HepG2 (cell line): Measurements from ENCODE around the gene RPS13. TPM values are rescaled to one million over a fixed set of nuclear protein-coding genes. Genes with fewer than 3 reads are reported as not detected.

Source experiments
- ATAC-seq: fragments of 200-7000 bp; cut with Tn5 transposase; 3 replicates; pipeline ENCODE4 v1.9.1; 2020; ENCODE audit warnings: mild to moderate bottlenecking, moderate library complexity
- BruUV-seq: library from RNA; stranded (reverse); fragments of 400-500 nt; replicated peaks from 2 replicates; lab custom pipeline; 2021; lab: Mats Ljungman, UMichigan
- CTCF ChIA-PET: fragments of 300-600 bp; formaldehyde crosslinking; extraction: SDS; loops from one replicate; lab custom pipeline; 2021; ENCODE audit warnings: low total read pairs, inconsistent platforms, low intra/inter-chr PET ratio; lab: Yijun Ruan, JAX
- POLR2A ChIA-PET: fragments of 350-600 bp; sonication (Branson Sonifier 250); formaldehyde crosslinking; loops from one replicate; lab custom pipeline; 2020; ENCODE audit warnings: antibody characterized with exemption, inconsistent platforms; lab: Yijun Ruan, JAX
- DNase-seq: peaks from one replicate; pipeline ENCODE4 v3.0.0-alpha.2; 2015; ENCODE audit warnings: low spot score
- FAIRE-seq: peaks from 3 replicates; lab custom pipeline; 2011; peaks lifted over from hg19 to GRCh38; lab: Jason Lieb, UNC
- H2AFZ ChIP-seq: one replicate; pipeline ENCODE4 v1.6.1; 2011; ENCODE audit warnings: low read length, inconsistent platforms
- H3K27ac ChIP-seq: fragments of 300-600 bp; 3 replicates; pipeline ENCODE4 v1.8.0; 2011; ENCODE audit warnings: mixed run types, mild to moderate bottlenecking, mixed read lengths, low read length, inconsistent platforms; ENCODE audit not compliant: insufficient read depth; ENCODE audit errors: extremely low read length
- H3K27me3 ChIP-seq, 2 experiments: fragments of 200-600 bp in 1 of 2; 2 replicates in 1 of 2; 3 replicates in 1 of 2; pipeline versions ENCODE4 v1.6.0 to v1.8.0; 2011; ENCODE audit warnings: low read length in 2 of 2, mild to moderate bottlenecking in 2 of 2, moderate library complexity in 2 of 2, inconsistent platforms in 1 of 2; ENCODE audit not compliant: insufficient read depth in 2 of 2, control insufficient read depth in 1 of 2
- H3K36me3 ChIP-seq, 2 experiments: fragments of 200-600 bp in 1 of 2; replicated peaks in 1 of 2; 2 replicates in 1 of 2; 3 replicates in 1 of 2; pipeline versions ENCODE4 v1.5.1 to v1.8.0; 2011; ENCODE audit warnings: low read length in 2 of 2, inconsistent platforms in 1 of 2; ENCODE audit not compliant: insufficient read depth in 2 of 2, control insufficient read depth in 1 of 2
- H3K4me1 ChIP-seq: 2 replicates; pipeline ENCODE4 v1.5.1; 2012; ENCODE audit warnings: low read length, inconsistent platforms; ENCODE audit not compliant: insufficient read depth
- H3K4me2 ChIP-seq: 2 replicates; pipeline ENCODE4 v1.6.0; 2011; ENCODE audit warnings: low read depth, low read length, inconsistent platforms
- H3K4me3 ChIP-seq, 3 experiments: fragments of 200-600 bp in 1 of 3; sonication (generic), shearing (Covaris generic) in 1 of 3; replicated peaks in 1 of 3; 2 replicates each; pipeline ENCODE4 v1.5.1; 2011 to 2016; ENCODE audit warnings: low read length in 3 of 3, inconsistent platforms in 2 of 3, low read depth in 2 of 3, mild to moderate bottlenecking in 2 of 3, control low read depth in 1 of 3, mixed read lengths in 1 of 3; ENCODE audit not compliant: insufficient read depth in 1 of 3
- H3K79me2 ChIP-seq: one replicate; pipeline ENCODE4 v1.6.1; 2011; ENCODE audit warnings: low read length, inconsistent platforms; ENCODE audit not compliant: insufficient read depth
- H3K9ac ChIP-seq: 2 replicates; pipeline ENCODE4 v1.6.0; 2011; ENCODE audit warnings: mild to moderate bottlenecking, low read depth, low read length, inconsistent platforms; ENCODE audit not compliant: insufficient read depth
- H3K9me3 ChIP-seq: 2 replicates; pipeline ENCODE4 v1.5.1; 2012; ENCODE audit warnings: mild to moderate bottlenecking, low read length
- H4K20me1 ChIP-seq: 2 replicates; pipeline ENCODE4 v1.6.0; 2011; ENCODE audit warnings: inconsistent platforms, mild to moderate bottlenecking, low read length, moderate library complexity; ENCODE audit not compliant: insufficient read depth
- GLI4 ChIP-seq: sonication (generic); formaldehyde crosslinking; IDR thresholded peaks from 2 replicates; pipeline ENCODE4 v1.5.1; 2020; ENCODE audit warnings: missing genetic modification reagents, mild to moderate bottlenecking, moderate library complexity, borderline replicate concordance
- HOXA9 ChIP-seq: sonication (generic); formaldehyde crosslinking; IDR thresholded peaks from 2 replicates; pipeline ENCODE4 v1.8.1; 2022; ENCODE audit warnings: missing genetic modification reagents, mild to moderate bottlenecking, moderate library complexity, borderline replicate concordance
- SAFB2 ChIP-seq: sonication (generic); formaldehyde crosslinking; IDR thresholded peaks from 2 replicates; pipeline ENCODE4 v1.5.1; 2020; ENCODE audit warnings: missing genetic modification reagents, low read depth, mild to moderate bottlenecking, borderline replicate concordance
- SOX6 ChIP-seq, 2 experiments: fragments of 450-650 bp in 1 of 2; sonication (generic) in 1 of 2; formaldehyde crosslinking in 1 of 2; IDR thresholded peaks; 2 replicates each; pipeline versions ENCODE4 v1.4.0 to v1.6.1; 2017 to 2020; ENCODE audit warnings: antibody characterized with exemption in 1 of 2, mild to moderate bottlenecking in 1 of 2, missing genetic modification reagents in 1 of 2
- XRCC5 ChIP-seq: fragments of 200-400 bp; formaldehyde crosslinking; optimal IDR thresholded peaks from 2 replicates; pipeline ENCODE3; 2017; ENCODE audit warnings: mild to moderate bottlenecking, low read length
- ZNF333 ChIP-seq: sonication (generic); formaldehyde crosslinking; IDR thresholded peaks from 2 replicates; pipeline ENCODE4 v1.4.0; 2020; ENCODE audit warnings: mild to moderate bottlenecking, missing genetic modification reagents, borderline replicate concordance
- ZNF577 ChIP-seq: sonication (generic); formaldehyde crosslinking; IDR thresholded peaks from 2 replicates; pipeline ENCODE4 v1.4.0; 2020; ENCODE audit warnings: mild to moderate bottlenecking, low read depth, missing genetic modification reagents, borderline replicate concordance
- WGBS: methylation state at CpG from one replicate; pipeline ENCODE4 v1.1.6; 2017; ENCODE audit warnings: low lambda C conversion rate; 5-methylcytosine and 5-hydroxymethylcytosine counted together
- in situ Hi-C: cut with HindIII; loops from 2 replicates; pipeline ENCODE4 v1.10.0; 2017; ENCODE audit warnings: low pct_unique_long_range_greater_than_20kb; ENCODE audit not compliant: extremely low pct_ligation_motif_present
- intact Hi-C: fragments of 100-400 bp; cut with micrococcal nuclease; formaldehyde crosslinking; loops from one replicate; pipeline ENCODE4 v1.10.0; 2022; ENCODE audit not compliant: unreplicated experiment
- polyA plus RNA-seq, 8 experiments: library from polyadenylated mRNA; depleted of rRNA in 3 of 8; stranded (reverse) in 7 of 8; unstranded in 1 of 8; fragments of >200 nt; fragmentation: Illumina TruSeq in 4 of 8; extraction: Trizol in 4 of 8; gene quantifications; 2 replicates each; pipeline versions ENCODE4 v1.2.1 to v1.2.3, GENCODE V29; 2011 to 2016; ENCODE audit warnings: low read depth in 4 of 8, missing spikeins in 1 of 8, mixed read lengths in 1 of 8; ENCODE audit not compliant: insufficient read depth in 1 of 8
- total RNA-seq, 5 experiments: library from RNA; depleted of rRNA; stranded (reverse); fragments of >200 nt; fragmentation: Illumina TruSeq; extraction: Trizol; gene quantifications; 2 replicates each; pipeline ENCODE4 v1.2.3, GENCODE V29; 2016; ENCODE audit warnings: low read depth in 1 of 5
- TF ChIP-seq, protein P1 (sequence below): sonication (generic); formaldehyde crosslinking; IDR thresholded peaks from 2 replicates; pipeline ENCODE4 v1.5.0; 2020; ENCODE audit warnings: missing genetic modification reagents
- TF ChIP-seq, protein P2 (sequence below): sonication (generic); formaldehyde crosslinking; IDR thresholded peaks from 2 replicates; pipeline ENCODE4 v1.4.0; 2020; ENCODE audit warnings: missing genetic modification reagents

RPS13 gene
- total and polyA plus RNA-seq, 2 of the 13 experiments (the other 11 are each of a cell fraction or from before 2014, with no cell fraction given), result 1,542 to 2,245 TPM

DNA sequence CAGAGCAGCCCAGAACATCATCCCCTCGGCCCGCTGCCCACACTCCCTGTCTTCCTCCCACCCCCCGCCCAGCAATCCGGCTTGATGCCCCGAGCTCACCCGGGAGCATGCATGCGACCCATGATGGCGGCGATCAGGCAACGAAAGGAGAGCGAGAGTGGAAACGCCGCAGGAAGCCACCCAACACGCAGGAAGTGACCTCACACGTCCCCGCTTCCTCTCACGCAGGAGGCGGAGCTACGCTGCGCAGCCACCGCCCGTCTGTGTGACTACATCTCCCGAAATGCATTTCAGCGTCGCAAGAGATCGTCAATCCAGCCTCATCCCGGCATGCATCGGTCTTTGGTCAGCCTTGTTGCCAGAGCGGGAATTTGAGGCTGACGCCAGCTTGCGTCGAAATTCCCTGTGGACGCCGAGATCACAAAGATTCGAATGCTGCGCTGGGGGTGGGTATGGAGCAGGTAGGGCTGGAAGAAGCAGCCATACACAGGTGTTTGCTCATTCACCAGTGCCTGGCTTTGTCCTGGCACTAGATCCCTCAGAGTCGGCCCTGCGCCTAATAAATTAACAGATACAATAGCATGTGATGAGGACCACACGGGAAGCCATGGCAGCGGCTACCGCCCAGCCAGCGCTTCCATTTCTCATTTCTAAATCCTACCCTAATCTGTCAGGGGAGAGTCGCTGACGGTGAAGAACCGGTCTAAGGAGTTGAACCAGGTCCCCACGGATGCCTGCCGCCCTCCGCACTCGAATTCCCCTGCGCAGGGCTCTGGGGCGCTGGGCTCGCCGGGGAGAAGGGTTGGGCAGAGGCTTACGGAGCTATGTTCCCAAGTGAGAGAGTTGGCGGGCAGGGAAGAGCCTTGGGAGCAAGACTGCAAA lies at the start of gene RPS13 (continued):
- TF ChIP-seq SOX6 (IDR thresholded peaks at IDR 0.05), result no peak
- peak; percentile 29; the same call in 1 of the 2 replicates for TF ChIP-seq SOX6 (CRISPR knock-in tag; IDR thresholded peaks at IDR 0.05)
- no peak for TF ChIP-seq XRCC5
- TF ChIP-seq, protein P1, sequence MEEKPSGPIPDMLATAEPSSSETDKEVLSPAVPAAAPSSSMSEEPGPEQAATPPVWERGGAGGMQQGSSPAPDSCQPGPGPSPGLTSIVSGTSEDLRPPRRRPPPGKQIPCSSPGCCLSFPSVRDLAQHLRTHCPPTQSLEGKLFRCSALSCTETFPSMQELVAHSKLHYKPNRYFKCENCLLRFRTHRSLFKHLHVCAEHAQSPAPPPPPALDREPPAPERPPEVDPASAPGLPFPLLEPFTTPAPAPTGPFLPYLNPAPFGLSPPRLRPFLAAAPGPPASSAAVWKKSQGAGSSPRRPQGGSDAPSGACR (CRISPR knock-in tag), result no peak
- TF ChIP-seq SAFB2 (CRISPR knock-in tag), result peak; percentile 58; the same call in 1 of the 2 replicates
- TF ChIP-seq, protein P2, sequence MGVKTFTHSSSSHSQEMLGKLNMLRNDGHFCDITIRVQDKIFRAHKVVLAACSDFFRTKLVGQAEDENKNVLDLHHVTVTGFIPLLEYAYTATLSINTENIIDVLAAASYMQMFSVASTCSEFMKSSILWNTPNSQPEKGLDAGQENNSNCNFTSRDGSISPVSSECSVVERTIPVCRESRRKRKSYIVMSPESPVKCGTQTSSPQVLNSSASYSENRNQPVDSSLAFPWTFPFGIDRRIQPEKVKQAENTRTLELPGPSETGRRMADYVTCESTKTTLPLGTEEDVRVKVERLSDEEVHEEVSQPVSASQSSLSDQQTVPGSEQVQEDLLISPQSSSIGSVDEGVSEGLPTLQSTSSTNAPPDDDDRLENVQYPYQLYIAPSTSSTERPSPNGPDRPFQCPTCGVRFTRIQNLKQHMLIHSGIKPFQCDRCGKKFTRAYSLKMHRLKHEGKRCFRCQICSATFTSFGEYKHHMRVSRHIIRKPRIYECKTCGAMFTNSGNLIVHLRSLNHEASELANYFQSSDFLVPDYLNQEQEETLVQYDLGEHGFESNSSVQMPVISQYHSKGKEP (CRISPR knock-in tag), result no peak
- no peak for TF ChIP-seq ZNF577 (CRISPR knock-in tag)
- peak; percentile 65; the same call in 1 of the 2 replicates for TF ChIP-seq GLI4 (CRISPR knock-in tag)
- TF ChIP-seq HOXA9, result 0 out of 2 replicates have a peak, but pooled peaks have one; percentile 32

DNA sequence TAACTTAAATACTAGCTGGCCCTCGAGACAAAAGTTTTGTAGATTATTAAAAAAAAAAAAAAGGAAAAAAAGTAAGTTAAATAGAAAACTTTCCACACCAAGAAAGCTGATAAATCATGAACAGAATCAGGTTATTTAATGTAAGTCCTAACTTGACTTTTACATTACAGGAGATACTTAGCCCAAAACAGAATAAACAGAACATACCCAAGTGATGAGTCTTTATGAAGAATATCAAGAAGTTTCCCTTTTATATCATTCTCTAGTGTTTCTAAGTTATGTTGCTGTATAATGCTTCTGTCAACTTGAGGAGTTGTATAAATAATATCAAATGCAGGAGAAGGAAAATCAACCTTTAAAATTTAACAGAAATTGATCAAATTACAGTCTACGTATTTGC lies 44.5 kb upstream of the RPS13 start:
- Histone ChIP-seq H3K9me3 (no peaks in the 10 kb centered on the region), H4K20me1 (no peaks in the 10 kb centered on the region), H3K9ac (no peak overlapping the region), H3K36me3 (peaks cover 3 to 45% of the 10 kb centered on the region in 2 experiments; a peak in 3 of 5 replicates), H2AFZ (no peak overlapping the region), H3K27ac (no peak overlapping the region), H3K27me3 (no peaks in the 10 kb centered on the region), H3K4me3 (no peak overlapping the region), H3K4me2 (no peak overlapping the region), H3K4me1 (no peaks in the 10 kb centered on the region), H3K79me2 (no peaks in the 10 kb centered on the region)
- ChIA-PET CTCF (no interaction called here), POLR2A (no interaction called here)
- ATAC-seq (no peak), FAIRE-seq (no peak), DNase-seq (no peak)
- intact Hi-C loops, result no loop called here
- in situ Hi-C loops, result loop anchor here (25.0 kb wide), 1 partner anchor 140 kb away; no protein-coding TSS in a partner anchor
- no TSS peak for BruUV-seq
- 98% methylated on average over 2 of the region's 2 CpGs for WGBS
- TF ChIP-seq ZNF333 (CRISPR knock-in tag), result no peak
